Effector memory CD4-positive, alpha-beta T cell (primary cell): Measurements from ENCODE around the gene LAMB4.

Experiments used
- DNase-seq, 3 donors: peaks; one replicate each; pipeline ENCODE4 v3.0.0-alpha.2; 2020
- H3K27ac ChIP-seq: 2 replicates; pipeline ENCODE4 v1.7.0; 2013; ENCODE audit warnings: mild to moderate bottlenecking, low read length, moderate library complexity; ENCODE audit not compliant: insufficient read depth, poor library complexity, severe bottlenecking
- H3K27me3 ChIP-seq: replicated peaks from 2 replicates; pipeline ENCODE4 v1.7.0; 2013; ENCODE audit warnings: mild to moderate bottlenecking, low read length; ENCODE audit not compliant: insufficient read depth, control insufficient read depth, poor library complexity, severe bottlenecking
- H3K36me3 ChIP-seq: 2 replicates; pipeline ENCODE4 v1.7.0; 2013; ENCODE audit warnings: mild to moderate bottlenecking, low read length, moderate library complexity; ENCODE audit not compliant: control insufficient read depth, insufficient read depth
- H3K4me1 ChIP-seq: 2 replicates; pipeline ENCODE4 v1.7.0; 2013; ENCODE audit warnings: low read length, mild to moderate bottlenecking; ENCODE audit not compliant: control insufficient read depth, insufficient read depth, poor library complexity, severe bottlenecking
- H3K4me3 ChIP-seq: 2 replicates; pipeline ENCODE4 v1.7.0; 2013; ENCODE audit warnings: low read length, low read depth, mild to moderate bottlenecking; ENCODE audit not compliant: insufficient read depth, poor library complexity, severe bottlenecking
- H3K9me3 ChIP-seq: 2 replicates; pipeline ENCODE4 v1.7.0; 2013; ENCODE audit warnings: mild to moderate bottlenecking, low read length, moderate library complexity; ENCODE audit not compliant: control insufficient read depth

LAMB4 gene

DNA sequence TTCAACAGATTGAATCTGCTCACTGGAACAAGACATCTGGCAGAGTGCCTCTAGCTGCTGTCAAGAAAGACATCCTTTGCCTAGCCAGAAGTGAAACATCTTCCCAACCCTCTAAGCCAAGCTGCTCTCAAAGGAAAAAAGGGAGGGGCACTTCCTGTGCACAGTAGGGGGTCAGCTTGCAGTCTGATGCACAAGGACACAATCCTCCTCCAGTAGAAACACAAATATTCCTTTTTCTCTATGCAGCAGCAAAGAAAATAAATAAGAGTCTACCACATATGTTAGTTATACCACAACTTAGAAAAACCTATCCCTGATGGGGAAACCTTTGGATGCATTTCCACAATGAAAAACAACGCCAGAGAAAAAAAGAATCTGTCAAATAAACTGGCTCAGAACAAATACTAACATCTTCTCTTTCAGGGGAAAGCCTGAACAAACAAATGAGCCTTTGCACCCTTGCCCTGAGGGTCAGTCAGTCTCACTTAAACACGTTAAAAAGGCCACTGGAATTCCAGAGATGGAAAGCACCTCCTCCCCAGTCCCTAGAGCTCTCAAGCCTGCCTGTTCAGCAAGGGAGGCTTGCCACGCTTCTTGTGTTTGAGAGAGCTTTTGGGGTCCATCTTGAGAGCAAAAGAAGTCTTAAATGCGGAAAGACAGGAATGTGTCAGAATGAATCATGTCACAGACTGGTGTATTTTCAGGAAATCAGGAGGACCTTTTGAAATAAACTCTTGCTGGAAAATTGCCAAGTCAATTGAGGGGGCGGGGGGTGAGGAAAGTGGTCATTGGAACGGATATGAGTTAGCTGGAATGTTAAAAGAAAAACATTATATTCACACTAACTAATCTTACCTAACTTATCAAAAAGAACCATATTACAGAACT lies 134.7 kb downstream of the LAMB4 start:
- Histone ChIP-seq H3K27ac (no peak overlapping the region), H3K9me3 (no peaks in the 10 kb centered on the region), H3K4me1 (no peaks in the 10 kb centered on the region)

DNA sequence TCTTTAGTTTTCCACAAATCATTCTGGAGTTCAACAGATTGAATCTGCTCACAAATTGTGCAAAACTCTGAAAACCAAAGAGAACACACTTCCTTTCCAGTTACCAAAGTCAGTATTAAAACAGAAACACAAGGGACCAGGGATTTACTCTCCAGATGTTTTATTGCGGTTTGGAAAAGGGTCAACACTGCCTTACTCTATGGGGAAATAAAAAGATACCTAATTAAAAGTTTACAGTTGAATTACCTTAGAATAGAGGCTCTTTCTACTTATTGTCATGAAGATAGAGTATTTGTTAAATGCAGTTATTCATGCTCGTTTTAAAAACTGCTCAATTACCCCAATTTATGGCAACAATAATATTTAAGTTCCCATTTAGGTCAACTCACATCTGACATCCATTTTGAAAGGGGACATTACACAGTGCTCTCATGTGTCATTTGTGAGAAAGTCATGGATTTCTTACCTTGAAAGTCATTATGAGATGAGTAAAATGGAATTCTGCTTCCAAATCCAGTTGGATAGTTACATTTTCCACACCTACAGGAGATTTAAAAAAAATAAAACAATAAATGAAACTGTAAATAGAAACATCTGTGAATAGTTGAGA lies 135.6 kb downstream of the LAMB4 start:
- no peak for DNase-seq
- Histone ChIP-seq H3K4me1 (no peaks in the 10 kb centered on the region), H3K9me3 (no peaks in the 10 kb centered on the region), H3K36me3 (no peaks in the 10 kb centered on the region), H3K4me3 (no peak overlapping the region), H3K27ac (no peak overlapping the region), H3K27me3 (no peaks in the 10 kb centered on the region)

More for the DNA sequence above, 134.7 kb downstream of the LAMB4 start:
- H3K4me3 ChIP-seq, result no peak overlapping the region
- H3K36me3 ChIP-seq, result no peaks in the 10 kb centered on the region
- DNase-seq, result no peak
- no peaks in the 10 kb centered on the region for H3K27me3 ChIP-seq

DNA sequence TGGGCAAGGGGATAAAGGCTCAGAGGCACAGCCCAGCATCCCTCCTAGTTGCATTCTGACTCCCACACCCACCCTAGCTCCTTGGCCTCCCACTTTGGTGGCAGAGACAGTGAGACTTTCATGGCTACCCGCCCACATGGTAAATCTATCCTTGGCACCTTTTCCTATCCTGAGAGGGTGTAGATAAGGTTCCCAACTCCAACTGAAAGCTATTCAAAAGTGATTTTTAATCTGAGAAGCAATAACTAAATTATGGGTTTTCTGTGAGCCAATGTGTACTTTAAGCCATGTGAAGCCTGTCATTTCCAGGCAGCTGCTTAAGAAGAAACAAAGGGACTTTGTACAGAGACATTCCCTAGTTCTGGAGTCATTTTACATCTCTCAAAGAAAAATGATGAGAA lies 136.3 kb downstream of the LAMB4 start:
- H3K27me3 ChIP-seq, result no peaks in the 10 kb centered on the region
- H3K4me3 ChIP-seq, result no peak overlapping the region
- no peak overlapping the region for H3K27ac ChIP-seq
- DNase-seq, result no peak
- H3K9me3 ChIP-seq, result no peaks in the 10 kb centered on the region
- H3K36me3 ChIP-seq, result no peaks in the 10 kb centered on the region
- H3K4me1 ChIP-seq, result no peaks in the 10 kb centered on the region

DNA sequence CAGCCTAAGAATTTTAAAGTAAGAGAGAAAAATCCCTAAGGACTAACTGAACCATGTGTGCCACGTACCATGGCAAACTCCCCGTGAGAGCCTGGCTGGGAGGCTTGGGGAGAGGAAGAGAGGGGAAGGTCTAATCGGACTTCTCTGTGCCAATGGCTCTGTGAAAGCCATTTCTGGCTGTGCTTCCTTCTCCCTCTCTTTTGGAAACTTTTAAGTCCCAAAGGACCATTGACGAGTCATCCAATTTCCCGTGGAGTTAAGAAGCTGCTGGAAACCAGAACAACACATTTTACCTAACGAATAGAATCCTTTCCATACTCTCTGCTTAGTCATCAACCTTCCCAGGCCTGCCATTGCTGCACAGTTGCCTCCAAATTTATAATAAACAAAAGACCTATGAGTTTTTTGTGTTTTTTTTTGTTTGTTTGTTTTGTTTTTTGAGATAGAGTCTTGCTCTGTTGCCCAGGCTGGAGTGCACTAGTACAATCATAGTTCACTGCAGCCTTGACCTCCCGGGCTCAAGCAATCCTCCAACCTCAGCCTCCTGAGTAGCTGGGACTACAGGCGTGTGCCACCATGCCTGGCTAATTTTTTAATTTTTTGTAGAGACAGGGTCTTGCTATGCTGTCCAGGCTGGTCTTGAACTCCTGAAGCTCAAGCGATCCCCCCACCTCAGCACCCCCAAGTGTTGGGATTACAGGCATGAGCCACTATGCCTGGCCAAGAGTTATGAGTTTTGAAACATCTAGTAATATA lies 140.4 kb downstream of the LAMB4 start:
- Histone ChIP-seq H3K4me3 (no peak overlapping the region), H3K4me1 (no peaks in the 10 kb centered on the region), H3K36me3 (no peaks in the 10 kb centered on the region), H3K27me3 (no peaks in the 10 kb centered on the region), H3K9me3 (no peaks in the 10 kb centered on the region), H3K27ac (no peak overlapping the region)
- no peak for DNase-seq

DNA sequence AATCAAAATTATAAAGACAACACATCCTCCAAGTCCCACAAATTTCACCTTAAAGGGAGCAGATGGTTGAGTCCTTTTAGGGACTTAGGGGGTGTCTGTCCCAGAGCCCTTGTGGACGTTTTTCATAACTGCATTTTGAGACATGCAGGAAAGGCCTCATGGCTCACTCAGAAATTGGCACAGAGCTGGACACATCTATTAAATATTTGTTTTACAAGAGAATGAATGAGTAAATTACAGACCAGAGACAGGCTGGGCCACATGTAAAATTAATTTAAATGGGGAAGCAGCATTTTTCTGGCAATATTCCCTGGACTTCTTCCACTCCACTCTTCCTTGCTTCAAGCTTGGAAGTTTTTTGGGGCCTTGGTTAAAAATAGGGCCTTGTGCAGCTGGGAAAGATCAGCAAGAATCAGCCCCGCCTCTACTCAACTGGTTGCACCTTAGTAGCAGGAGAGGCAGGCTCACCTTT lies 147.2 kb downstream of the LAMB4 start:
- H3K4me3 ChIP-seq, result no peak overlapping the region
- no peak for DNase-seq
- H3K27ac ChIP-seq, result no peak overlapping the region
- no peaks in the 10 kb centered on the region for H3K4me1 ChIP-seq
- no peaks in the 10 kb centered on the region for H3K9me3 ChIP-seq
- H3K36me3 ChIP-seq, result no peaks in the 10 kb centered on the region
- H3K27me3 ChIP-seq, result no peaks in the 10 kb centered on the region

DNA sequence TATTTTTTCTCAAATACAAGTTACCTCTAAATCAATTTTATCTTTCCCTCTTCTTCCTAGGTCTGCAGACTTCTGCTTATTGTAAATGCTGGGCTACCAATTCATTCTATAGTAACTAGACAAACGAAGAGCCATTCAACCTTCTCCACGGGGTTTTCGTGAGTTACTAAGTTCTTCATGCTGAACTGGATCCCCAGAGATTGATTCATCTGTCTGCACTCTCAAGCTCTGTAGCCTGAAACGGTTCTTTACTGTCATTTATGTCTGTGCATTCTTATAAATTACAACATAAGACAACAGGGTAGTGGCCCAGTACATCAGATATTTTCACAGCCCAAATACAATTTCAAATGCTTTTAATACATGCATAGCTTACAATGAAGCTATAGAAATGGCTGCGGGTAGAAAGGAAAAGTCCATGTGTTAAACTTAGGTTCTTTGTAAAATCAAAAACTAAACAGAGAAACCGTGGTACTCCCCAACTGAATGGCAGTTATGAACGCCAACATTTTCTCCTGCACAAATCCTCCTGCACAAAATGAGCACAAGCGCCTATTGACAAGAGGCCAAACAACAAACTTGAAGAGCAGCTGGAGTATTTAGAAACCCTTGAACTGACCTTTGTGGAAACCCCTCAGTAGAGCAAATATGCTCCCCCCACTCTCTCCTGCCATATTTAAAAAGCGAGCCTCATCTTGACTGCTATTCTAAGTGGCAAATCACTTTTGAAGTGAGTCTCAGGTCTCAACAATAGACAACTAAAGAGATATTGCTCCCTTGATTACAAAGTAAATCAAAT lies 147.9 kb downstream of the LAMB4 start:
- no peaks in the 10 kb centered on the region for H3K4me1 ChIP-seq
- H3K27ac ChIP-seq, result no peak overlapping the region
- H3K4me3 ChIP-seq, result no peak overlapping the region
- no peaks in the 10 kb centered on the region for H3K27me3 ChIP-seq
- no peaks in the 10 kb centered on the region for H3K36me3 ChIP-seq
- no peak for DNase-seq
- no peaks in the 10 kb centered on the region for H3K9me3 ChIP-seq

DNA sequence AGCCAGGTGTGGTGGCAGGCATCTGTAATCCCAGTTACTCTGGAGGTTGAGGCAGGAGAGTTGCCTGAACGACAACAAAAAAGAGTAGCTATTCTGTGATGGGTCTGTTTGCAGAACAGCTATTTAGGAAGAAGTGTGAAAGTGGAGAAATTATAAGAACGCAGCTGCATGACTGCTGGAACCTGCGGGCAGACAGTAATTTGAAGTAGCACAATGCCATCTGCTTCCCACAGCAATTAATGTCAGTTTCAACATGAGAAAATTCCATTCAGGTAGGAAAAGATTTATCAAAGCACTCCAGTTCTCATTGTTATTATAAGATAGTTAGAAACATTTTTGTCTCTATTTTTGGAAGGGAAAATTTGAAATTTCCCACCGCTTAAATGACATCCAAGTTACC lies 148.7 kb downstream of the LAMB4 start:
- no peak for DNase-seq
- no peaks in the 10 kb centered on the region for H3K4me1 ChIP-seq
- no peaks in the 10 kb centered on the region for H3K9me3 ChIP-seq
- H3K4me3 ChIP-seq, result no peak overlapping the region
- no peaks in the 10 kb centered on the region for H3K27me3 ChIP-seq
- no peaks in the 10 kb centered on the region for H3K36me3 ChIP-seq
- H3K27ac ChIP-seq, result no peak overlapping the region

DNA sequence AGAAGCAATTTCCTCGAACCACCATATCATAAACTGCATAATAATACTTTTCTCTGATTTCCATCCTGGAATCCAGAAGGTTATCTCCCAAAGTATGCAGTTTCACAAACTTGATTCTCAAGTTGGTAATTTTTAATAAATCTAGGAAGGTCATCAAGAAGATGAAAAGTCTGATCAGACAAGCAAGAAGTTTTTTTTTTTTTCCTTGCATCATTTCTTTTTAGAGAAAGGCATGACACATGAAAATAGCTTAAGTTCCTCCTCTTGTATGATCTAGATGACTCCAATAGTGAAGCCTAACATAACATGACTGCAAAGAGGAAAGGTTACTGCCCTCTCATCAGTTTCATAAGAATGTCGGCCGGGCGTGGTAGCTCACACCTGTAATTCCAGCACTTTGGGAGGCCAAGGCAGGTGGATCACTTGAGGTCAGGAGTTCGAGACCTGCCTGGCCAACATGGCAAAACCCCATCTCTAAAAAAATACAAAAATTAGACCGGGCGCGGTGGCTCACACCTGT lies 149.4 kb downstream of the LAMB4 start:
- H3K36me3 ChIP-seq, result no peaks in the 10 kb centered on the region
- no peak for DNase-seq
- H3K27me3 ChIP-seq, result no peaks in the 10 kb centered on the region
- no peak overlapping the region for H3K27ac ChIP-seq
- H3K9me3 ChIP-seq, result no peaks in the 10 kb centered on the region
- H3K4me1 ChIP-seq, result no peaks in the 10 kb centered on the region
- H3K4me3 ChIP-seq, result no peak overlapping the region

DNA sequence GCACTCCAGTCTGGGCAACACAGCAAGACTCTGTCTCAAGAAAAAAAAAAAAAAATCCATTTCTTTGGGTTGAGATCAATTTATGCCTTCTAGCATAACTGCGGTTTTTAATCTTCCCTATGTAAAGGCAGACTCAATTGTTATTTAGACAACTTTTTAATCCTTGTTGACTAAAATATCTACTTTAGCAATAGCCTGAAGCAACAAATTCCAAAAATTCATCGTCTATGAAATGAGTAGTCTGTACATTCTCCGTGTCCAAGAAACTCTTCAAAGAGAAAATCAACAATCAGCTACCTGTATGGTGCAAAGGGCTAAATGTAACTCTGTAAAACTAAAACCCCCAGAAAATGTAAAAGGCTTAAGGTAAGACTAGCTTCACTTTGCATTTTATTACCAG lies 150.0 kb downstream of the LAMB4 start:
- DNase-seq, result no peak
- H3K36me3 ChIP-seq, result no peaks in the 10 kb centered on the region
- H3K27me3 ChIP-seq, result no peaks in the 10 kb centered on the region
- H3K27ac ChIP-seq, result no peak overlapping the region
- H3K9me3 ChIP-seq, result no peaks in the 10 kb centered on the region
- H3K4me3 ChIP-seq, result no peak overlapping the region
- H3K4me1 ChIP-seq, result no peaks in the 10 kb centered on the region
